Femur (tissue), 1 donor: ENCODE measurements around the gene ITGA5.

Source experiments
- DNase-seq: peaks from one replicate; pipeline ENCODE4 v3.0.0-alpha.2; 2017

The ITGA5 gene

DNA sequence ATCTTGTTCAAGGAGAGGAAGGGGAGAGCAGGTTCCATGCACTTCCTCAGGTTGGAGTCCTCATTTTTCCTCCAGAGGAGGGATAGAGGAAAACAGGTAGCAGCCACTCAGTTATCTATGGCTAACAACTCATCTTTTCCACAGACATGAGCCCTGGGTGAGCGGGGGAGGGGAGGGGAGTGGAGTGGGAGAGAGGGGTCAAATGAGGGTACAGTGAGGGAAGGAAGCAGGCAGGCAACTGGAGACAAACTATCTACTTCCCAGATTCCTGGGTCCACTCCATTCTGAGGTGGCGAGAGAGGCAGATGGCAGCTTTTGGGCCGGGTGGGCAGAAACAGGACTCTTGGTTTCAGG, 32.0 kb downstream of the ITGA5 start:
- DNase-seq: no peak

DNA sequence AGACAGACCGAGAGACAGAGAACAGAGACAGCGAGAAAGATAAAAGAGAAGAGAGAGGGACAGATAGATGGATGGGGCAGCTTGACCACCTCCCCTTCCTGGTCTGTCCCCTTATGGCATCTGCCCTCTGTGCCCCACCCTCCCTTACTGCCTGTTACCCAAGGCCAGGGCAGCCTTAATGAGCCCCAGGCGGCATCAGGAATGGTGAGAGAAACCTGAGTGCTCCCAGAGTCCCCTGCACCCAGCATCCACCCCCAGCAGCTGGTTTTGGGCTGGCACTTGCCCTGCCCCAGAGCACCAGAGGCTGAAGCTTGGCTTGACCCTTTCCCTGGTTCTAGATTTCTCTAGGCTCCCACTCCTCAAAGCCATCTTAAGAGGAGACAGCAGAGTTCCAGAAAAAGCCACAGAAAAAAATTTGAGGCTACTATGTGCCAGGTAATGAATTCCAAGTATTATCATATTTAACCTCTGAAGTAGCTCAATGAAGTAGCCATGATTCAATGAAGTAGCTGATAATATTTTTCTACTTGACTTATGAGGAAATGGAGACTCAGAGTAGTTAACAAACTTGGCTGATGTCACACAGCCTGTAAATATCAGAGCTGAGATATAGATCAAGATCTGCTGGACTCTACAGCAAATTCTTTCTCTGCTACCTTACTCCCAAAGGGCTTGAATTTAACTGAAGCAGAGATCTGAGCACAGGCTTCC, 32.5 kb downstream of the ITGA5 start:
- DNase-seq: no peak

DNA sequence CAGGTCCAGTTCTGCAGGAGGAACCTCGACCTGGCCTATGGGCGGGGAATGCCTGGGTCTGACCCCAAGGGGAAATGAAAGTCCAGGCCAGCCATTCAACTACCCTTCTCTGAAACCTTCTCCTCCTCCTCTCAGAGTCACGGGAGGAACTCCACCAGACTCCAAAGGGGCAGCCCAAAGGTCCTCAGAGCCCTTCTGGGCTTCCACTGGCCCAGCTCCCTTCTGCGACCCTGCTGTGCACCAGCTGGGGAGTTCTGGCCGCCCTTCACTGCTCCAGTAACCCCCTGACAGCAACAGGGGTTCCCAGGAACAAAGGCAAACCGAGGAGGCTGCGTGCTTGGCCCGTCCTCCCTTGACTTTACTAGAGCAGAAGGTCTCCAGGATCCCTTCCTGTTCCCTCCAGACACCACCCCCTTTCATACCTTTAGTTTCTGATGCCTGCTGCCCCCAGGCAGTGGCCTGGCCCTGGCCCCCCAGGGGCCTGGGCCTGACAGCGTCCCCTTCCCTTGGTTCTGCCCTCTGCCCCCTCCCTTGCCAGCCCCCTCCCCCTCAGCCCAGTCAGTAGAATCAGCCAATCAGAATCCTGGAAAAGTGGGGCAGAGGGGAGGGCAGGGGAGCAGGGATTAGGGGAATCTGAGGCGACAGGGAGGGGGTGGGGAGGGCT, 33.7 kb downstream of the ITGA5 start:
- DNase-seq: no peak

DNA sequence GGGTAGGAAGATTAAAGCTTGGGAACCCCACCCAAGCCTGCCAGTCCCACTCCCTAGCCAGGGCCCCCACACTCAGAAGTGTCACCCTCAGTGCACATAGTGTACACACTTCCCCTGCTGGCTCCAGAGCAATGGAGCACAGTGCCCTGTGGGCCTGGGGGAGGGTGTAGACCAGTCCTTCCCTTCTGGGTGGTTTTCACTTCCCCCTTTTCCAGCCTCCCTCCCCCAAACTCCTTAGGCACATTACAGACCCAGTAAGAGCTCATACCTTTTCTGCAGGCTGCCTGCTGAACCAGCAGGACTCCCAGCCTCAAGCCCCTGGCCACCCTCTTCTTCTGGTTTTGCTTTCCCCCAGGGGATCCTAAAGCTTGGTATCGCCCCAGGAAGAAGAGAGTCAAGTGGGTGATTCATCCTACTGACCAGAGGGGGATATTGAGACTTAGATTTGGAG, 34.5 kb downstream of the ITGA5 start, which contains the start of gene ZNF385A:
Gene ZNF385A, minus strand, starts transcription at position 143 of the 451 bp plus-strand sequence. CDS start 219 bp downstream, outside the sequence.
- peak; percentile 57 for DNase-seq

DNA sequence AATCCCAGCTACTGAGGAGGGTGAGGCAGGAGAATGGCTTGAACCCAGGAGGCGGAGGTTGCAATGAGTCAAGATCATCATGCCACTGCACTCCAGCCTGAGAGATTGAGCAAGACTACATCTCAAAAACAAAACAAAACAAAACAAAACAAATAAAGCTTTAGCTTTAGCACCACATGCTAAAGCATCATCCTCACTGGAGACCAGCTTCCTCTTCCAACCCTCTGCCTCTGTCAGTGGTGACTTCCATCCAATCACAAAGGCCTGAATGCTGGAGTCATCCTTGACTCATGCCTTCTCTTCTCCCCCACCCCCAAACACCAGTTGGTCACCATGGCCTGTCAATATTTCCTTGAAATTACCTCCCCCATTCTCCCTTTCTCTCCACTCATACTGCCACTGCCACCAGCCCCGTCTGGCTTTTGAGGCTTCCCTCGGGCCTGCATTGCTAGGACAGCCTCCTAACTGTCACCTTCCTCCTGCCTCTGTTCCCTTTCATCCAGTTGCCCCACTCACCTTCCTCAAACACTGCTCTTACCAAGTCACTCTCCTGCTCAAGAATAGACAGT, 35.9 kb downstream of the ITGA5 start:
- no peak for DNase-seq

DNA sequence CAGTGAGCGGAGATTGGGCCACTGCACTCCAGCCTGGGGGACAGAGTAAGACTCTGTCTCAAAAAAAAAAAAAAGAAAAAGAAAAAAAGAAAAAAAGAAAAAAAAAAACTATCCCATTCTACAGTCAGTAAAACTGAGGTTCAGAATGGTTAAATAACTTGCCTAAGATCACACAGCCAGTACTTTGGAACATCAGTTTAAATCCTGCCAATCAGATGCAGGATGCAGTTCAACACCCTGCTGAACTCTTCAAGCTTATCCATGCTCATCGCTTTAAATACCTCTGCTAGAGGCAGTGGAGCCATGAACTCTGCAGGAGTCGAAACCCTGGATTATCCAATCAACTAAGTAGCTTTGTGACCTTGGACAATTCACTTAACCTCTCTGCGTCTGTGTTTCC, 37.9 kb downstream of the ITGA5 start:
- DNase-seq: no peak

DNA sequence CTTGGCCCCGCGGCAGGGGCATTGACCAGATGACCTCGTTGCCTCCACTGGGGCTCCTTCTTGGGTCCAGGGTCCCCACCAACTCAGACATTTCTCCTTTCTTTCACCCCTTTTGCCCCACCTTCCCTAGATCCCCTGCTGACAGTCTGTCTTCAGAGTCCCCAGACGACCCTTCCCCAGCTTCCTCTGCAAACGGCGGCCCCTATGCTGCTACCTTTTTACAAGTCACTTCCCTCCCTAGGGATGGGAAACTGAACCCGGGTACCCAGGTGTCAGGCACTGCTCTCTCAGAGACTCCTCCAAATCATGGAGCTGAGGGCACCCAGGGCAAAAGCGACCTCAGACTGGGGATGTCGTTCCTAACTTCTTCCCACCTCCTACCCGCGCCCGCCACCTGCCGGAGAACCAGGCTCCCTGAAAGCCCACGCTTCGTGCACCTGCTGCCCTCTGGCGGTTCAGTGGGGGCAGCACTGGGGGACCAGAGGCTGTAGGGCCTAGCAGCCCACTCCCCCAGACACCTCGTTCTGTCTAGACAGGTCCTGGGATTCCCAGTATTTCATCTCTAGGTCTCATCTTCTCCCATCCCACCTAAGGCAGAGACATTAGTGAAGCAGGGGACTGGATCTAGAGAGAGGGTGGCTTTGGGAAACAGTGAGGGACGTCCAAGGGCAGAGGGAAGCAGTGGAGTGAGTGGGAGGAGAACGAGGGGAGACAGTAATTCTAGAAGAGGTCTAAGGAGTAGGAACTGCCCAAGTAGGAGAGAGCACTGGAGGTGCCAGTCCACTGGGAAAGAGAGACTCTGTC, 39.5 kb downstream of the ITGA5 start:
- DNase-seq: peak; percentile 94

DNA sequence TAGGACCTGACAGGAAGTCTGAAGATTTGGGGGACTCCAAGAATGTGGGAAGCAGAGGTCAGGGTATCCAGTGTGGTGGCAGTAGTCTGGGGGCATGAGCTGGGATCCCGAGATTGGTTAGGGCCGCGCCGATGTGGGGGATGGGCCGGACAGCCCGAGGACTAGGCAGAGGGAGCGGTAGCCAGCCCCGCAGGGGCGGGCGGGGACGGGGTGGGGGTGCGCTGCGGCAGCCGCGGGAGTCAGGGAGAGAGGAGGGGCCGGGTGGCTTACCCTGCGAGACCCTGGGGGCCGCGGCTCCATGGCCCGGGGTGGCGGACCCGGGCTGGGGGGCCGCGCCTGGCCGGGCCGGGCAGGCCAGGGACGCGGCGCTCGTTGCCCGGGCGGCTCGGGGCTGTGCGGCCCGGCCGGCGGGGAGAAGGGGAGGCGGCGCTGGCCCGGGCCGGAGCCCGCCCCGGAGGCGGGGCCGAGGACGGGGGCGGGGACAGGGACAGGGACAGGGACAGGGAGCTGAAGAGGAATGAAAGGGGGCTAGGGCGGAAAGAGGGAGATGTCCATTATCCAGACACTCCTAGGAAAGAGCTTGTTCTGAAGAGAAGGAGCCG, 40.2 kb downstream of the ITGA5 start:
- DNase-seq: peak; percentile 82

DNA sequence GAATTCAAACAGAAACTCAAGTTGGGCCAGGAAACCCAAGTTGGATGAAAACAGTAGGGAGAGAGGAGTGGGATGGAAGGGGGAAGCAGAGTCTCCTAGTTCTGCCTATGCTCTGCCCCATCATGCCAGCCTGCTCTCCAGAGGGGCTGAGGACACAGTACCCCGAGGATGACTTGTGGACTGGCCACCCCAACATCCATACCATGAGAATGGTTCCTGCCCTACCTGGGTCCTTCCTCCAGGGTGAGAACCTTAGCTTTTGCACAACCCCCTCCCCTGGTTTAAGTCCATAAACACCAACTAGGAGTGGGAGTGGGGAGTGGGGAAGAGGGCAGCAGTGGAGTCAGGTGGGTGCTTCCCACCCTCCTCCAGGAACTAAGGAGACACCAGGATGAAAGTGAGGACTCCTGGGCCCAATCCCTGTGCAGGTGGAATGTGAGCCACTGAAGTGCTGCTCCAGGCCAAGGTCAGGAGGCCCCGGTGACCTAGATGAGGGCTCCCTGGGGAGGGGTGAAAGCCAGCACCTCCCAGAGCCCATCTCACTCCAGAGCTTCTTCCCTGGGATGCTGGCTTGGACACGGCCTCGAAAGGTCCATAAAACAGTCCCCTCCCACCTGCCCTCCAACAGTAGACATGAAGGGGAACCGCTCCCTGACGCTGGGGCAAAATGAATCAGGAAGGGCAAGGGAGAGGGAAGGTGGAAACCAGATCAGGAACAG, 41.1 kb downstream of the ITGA5 start:
- DNase-seq: no peak

DNA sequence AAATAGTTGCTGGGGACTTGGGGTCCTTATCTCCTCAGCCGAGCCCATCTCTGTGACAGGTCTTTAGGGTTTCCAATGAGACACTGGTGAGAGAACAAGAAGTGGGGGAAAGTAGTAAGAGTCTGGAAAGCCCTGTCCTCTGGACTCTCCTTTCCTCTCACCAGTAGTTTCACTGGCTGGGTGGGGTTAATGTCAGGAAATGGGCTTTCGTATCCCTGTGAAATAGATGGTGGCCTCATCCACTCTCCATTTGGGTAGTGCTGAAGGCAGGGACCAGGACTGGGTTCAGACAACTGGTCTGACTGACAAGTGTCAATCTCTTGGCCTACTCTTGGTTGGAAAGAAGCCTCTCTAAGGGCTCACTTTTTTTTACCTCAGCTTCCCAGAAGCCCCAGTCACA, 42.1 kb downstream of the ITGA5 start:
- no peak for DNase-seq

DNA sequence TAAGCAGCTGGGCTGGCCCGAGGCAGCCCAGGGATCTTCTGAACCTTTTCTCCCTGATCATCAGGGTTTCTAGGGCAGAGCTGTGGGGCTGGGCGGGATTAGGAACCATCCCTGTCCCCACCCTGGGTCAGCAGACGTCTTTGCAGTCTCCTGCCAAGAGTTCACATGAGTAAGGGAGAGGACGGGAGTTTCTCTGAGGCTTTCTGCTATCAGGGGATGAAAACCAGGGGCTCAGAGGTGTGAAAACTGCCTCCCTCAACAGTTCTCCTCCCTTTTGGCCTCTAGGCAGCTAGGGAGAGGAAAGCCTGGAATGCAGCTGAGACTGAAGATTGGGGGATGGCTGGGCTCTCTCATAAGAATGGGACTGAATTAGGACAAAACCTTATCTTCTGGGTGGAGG, 42.5 kb downstream of the ITGA5 start:
- DNase-seq: no peak

DNA sequence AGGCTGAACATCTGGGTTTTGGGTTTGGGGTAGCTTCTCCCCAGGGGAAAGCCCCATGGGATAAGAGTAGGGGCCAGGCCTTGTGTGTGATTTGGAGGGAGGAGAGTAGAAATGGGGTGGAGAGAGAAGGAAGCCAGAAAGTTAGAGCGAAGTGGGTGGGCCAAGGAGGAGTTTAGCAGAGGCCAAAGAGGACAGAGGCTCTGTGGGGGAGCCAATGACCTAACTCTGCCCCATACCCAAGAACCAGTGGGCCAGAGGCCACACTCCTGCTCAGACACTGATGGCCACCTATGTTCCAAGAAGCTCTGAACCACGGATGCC, 43.8 kb downstream of the ITGA5 start:
- DNase-seq: no peak

DNA sequence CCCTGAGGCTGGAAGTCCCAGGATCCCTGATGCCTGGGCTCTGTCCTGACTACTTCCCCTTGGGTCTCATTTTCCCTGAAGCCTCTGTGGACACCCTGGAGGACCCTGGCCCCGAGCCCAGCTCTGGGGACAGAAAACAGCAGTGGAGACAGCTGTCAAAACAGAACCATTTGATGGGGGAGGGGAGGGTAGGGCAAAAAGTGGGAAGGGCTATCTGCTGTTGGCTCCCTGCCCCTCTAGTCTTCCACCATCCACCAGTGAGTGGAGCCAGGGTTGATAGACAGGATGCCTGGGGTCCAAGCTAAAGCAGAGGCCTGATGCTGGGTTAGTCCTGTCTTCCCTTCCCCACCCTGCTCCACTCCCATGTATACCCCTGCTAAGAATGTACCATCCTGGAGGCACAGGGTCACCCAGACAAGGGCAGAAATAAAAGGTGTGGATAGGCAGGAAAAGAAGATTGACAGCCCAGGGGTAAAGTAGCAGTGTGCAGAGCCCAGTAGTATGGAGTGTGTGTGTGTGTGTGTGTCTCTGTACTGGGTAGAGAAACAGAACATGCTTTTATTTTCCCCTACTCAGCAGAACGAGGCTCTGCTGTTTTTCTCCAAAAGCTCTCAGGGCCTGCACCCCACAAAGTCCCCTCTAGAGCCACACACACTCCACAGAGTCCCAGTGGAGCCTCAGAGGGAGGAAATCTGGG, 44.4 kb downstream of the ITGA5 start:
- peak; percentile 61 for DNase-seq

DNA sequence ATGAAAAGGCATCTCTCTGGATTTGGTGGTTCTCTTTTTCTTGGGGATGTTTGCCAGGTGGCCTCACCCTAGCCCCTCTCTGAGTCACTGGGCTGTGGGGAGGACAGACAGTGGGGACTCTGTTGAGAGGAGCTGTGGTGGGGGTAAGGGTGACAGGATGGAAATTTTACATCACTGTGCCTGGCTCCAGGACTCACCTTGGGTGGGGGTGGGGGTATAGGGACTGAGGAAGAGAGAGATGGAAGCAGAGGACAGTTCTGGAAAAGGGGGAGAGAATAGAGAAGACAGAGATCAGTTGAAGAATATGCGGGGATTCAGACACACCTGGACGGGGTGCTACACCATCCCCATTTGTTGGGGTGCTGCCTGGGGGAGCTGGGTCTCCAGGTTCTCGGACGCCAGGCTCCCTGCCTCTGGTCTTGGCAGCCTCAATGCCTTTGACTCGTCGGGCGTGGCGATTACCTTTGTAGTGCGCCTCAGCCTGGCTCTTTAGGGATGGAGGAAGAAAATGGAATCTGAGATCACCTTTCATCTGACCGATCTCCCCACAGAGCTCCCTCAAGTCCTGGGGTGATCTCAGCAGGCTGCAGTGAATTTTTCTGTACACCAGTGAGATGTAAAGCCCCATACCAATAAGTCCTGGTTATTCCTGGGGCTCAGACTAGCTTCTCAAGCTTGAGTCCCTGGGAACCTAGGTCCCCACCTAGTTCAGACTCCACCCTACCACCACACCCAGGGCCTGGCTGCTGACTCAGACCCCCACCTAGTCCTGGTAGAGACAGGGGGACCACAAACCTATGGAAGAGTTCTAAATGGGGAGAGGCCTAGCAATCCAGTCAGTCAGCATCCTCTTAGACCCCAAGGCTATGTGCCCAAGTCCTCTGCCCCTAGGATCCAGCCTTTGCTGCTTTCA, 45.2 kb downstream of the ITGA5 start:
- no peak for DNase-seq

DNA sequence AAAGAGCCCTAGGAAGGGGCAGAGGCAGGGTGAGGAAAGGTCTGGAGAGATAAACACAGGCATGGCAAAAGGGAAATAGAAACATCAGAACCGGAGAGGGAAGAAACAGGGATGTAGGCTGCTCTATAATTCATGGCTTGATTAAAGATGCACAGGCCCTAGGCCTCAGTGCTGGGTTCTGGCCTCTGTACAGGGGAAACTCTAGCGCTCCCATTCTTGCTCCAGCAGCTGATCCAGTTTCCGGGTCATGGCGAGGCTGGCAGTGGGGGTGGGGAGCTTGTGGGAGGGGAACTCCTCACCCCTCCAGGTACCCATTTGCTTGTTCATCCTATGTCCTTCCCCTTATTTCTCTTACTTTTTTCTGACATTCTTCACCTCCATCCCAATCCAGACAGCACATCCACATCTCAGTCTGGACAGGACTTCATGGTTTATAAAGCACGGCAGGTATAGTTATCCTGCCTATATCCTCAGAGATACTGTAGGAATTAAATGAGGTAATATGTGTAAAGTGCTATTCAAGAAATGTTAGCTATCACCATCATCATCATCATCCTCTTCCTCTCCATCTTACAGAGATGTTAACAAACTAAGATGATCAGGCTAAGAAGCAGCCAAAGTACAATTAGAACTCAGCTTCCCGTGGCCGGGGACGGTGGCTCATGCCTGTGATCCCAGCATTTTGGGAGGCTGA, 46.8 kb downstream of the ITGA5 start:
- no peak for DNase-seq

DNA sequence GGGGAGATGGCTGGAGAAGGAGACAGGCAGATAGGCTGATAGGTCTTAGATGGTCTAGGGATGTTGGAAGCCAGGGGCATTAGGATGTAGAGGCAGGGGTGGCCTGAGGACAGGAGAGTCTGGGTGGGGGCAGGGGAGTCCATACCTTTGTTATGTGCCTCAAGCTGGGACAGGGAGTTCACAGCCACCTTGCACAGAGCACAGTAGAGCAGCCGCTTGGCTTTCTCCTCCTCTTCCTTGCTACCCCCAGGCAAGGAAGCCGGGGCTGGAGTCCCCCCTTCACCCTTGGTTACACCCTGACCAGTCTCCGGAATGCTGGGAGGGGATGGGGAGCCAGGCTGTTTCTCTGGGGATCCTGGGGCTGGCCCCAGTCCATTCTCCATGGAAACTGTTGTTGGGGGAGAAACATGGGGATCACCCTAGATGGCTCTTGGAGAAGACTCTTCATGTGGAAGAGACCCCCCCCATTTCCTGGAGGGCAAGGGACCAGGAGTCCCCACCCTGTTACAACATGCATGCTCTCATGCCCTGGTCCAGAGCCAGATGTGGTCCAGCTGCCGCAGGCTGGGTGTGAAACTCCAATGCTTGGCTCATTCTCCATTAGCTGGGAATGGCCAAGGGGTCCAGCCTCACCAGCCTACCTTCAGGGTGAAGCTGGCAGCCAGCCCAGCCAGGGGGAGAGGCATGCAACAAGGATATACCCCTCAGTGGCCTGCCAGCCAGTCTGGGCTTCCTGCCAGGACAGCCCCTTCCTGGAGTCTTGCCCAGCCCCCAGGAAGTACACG, 47.5 kb downstream of the ITGA5 start:
- peak; percentile 82 for DNase-seq

DNA sequence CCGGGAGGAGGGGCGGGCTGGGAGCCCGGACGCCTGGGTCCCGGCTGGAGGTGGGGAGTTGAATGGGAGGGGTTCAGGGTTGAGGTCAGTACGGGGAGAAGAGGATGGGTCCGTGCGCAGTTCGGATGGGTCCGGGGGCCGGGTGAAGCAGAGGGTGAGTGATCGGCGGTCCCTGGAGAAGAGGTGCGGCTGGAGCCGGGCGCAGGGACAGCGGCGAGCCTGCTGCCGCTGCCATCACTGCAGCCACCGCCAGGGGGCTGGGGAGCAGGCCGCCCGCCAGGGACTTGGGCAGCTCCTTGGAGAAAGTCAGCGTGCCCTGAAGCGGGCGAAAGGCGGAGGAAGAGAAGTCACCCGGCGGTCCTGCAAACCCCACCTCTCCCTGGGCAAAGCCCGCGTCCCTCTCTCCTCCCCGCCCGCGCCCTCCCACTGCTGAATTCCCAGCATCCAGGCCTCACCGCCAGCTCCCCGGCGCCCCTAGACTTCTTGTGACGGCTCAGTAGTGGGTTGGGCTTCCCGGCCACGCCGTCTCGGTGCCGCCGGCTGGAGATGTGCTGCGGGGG, 48.8 kb downstream of the ITGA5 start:
- DNase-seq: peak; percentile 90

DNA sequence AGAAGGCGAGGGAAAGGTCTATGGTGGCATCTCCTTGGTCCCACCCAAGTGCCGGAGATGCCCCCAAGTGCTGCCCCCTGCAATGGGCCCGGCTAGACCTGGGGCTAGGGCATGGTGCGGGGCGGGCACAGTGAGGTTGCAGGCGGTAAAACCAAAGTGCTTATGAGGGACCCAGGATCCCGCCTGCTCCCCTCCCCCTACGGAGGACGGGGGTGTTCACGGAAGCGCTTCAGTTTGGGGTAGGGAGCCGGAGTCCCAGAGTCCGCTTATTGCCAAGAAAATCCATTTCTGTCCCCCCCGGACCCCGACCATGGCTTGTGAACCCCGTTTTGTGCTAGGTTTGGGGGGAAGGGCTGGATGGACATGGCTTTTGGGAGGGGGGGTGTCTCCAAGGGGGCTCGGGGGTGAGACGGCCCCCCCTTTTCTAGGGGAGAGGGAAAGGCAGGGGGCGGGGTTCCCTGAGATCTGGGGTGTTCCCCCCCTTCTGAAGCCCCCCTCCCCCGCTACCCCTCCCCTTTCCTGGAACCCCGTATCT, 49.4 kb downstream of the ITGA5 start:
- peak; percentile 58 for DNase-seq
